H1 (cell line): ENCODE measurements around the gene ERC1. TPM values are rescaled to one million over a fixed set of nuclear protein-coding genes. Genes with fewer than 3 reads are reported as not detected.

Experiments used
- CTCF ChIA-PET: fragments of 300-600 bp; sonication (Branson Sonifier 250); formaldehyde crosslinking; loops from one replicate; lab custom pipeline; 2021; ENCODE audit not compliant: partially characterized antibody; lab: Charles Lee
- POLR2A ChIA-PET: fragments of 300-600 bp; sonication (Branson Sonifier 250); formaldehyde crosslinking; loops from one replicate; lab custom pipeline; 2021; ENCODE audit warnings: inconsistent platforms; ENCODE audit not compliant: partially characterized antibody; lab: Charles Lee
- DNase-seq, 2 experiments: peaks; one replicate each; pipeline versions ENCODE4 v3.0.0 to v3.0.0-alpha.2; 2010 to 2022; ENCODE audit warnings: low spot score in 2 of 2, low read depth in 1 of 2, mixed read lengths in 1 of 2
- FAIRE-seq: peaks from 2 replicates; lab custom pipeline; 2011; peaks lifted over from hg19 to GRCh38; lab: Jason Lieb, UNC
- H2AFZ ChIP-seq: 2 replicates; pipeline ENCODE4 v1.8.1; 2012; ENCODE audit warnings: low read length, inconsistent platforms
- H2AK5ac ChIP-seq: 2 replicates; pipeline ENCODE4 v1.6.1; 2013; ENCODE audit warnings: low read depth, low read length
- H2BK120ac ChIP-seq: replicated peaks from 2 replicates; pipeline ENCODE3; 2013; ENCODE audit warnings: low read depth, low read length, inconsistent platforms
- H2BK12ac ChIP-seq: 2 replicates; pipeline ENCODE4 v1.6.1; 2013; ENCODE audit warnings: low read depth, low read length
- H2BK15ac ChIP-seq: 2 replicates; pipeline ENCODE4 v1.6.1; 2013; ENCODE audit warnings: low read length
- H2BK20ac ChIP-seq: 2 replicates; pipeline ENCODE4 v1.6.1; 2013; ENCODE audit warnings: low read length
- H2BK5ac ChIP-seq: 2 replicates; pipeline ENCODE4 v1.6.1; 2013; ENCODE audit warnings: low read depth, low read length
- H3K14ac ChIP-seq: 2 replicates; pipeline ENCODE4 v1.6.1; 2013; ENCODE audit warnings: inconsistent platforms; ENCODE audit not compliant: insufficient read length
- H3K18ac ChIP-seq: 2 replicates; pipeline ENCODE4 v1.6.1; 2013; ENCODE audit warnings: low read length; ENCODE audit errors: extremely low read depth
- H3K23ac ChIP-seq: 2 replicates; pipeline ENCODE4 v1.6.1; 2013; ENCODE audit warnings: inconsistent platforms; ENCODE audit not compliant: insufficient read length
- H3K23me2 ChIP-seq: 2 replicates; pipeline ENCODE4 v1.6.1; 2013; ENCODE audit warnings: low read depth, low read length
- H3K27ac ChIP-seq: 2 replicates; pipeline ENCODE4 v1.6.1; 2011; ENCODE audit warnings: low read depth, low read length, inconsistent platforms
- H3K27me3 ChIP-seq, 4 experiments: replicated peaks in 1 of 4; 1 replicate in 1 of 4; 2 replicates in 3 of 4; pipeline versions ENCODE4 v1.6.1 to v1.8.1; 2011 to 2013; ENCODE audit warnings: low read length in 3 of 4, mild to moderate bottlenecking in 3 of 4, inconsistent platforms in 2 of 4, mixed read lengths in 2 of 4, moderate library complexity in 1 of 4; ENCODE audit not compliant: control insufficient read depth in 3 of 4, insufficient read depth in 3 of 4; ENCODE audit errors: extremely low read depth in 1 of 4
- H3K36me3 ChIP-seq, 4 experiments: 2 replicates each; pipeline versions ENCODE4 v1.6.1 to v1.8.1; 2011 to 2013; ENCODE audit warnings: mild to moderate bottlenecking in 4 of 4, low read length in 3 of 4, moderate library complexity in 2 of 4, control low read depth in 1 of 4, inconsistent platforms in 1 of 4; ENCODE audit not compliant: insufficient read depth in 4 of 4, control insufficient read depth in 2 of 4
- H3K4ac ChIP-seq: replicated peaks from 2 replicates; pipeline ENCODE3; 2013; ENCODE audit warnings: low read length, low read depth, mixed read lengths, inconsistent platforms; ENCODE audit not compliant: insufficient read length
- H3K4me1 ChIP-seq, 4 experiments: replicated peaks in 1 of 4; 1 replicate in 1 of 4; 2 replicates in 3 of 4; pipeline versions ENCODE4 v1.6.1 to v1.8.1; 2011 to 2013; ENCODE audit warnings: low read length in 3 of 4, inconsistent platforms in 2 of 4, mixed read lengths in 1 of 4; ENCODE audit not compliant: insufficient read depth in 4 of 4, control insufficient read depth in 3 of 4
- H3K4me2 ChIP-seq, 2 experiments: 2 replicates each; pipeline versions ENCODE4 v1.6.1 to v1.8.1; 2011 to 2013; ENCODE audit warnings: low read depth in 2 of 2, low read length in 2 of 2, control low read depth in 1 of 2, inconsistent platforms in 1 of 2, mild to moderate bottlenecking in 1 of 2; ENCODE audit not compliant: insufficient read depth in 1 of 2
- H3K4me3 ChIP-seq, 4 experiments: fragments of 200-600, 300-600 bp in 1 of 4; sonication (generic), shearing (Covaris generic), sonication (Bioruptor Twin) in 1 of 4; 2 replicates each; pipeline versions ENCODE4 v1.5.1 to v1.8.1; 2011 to 2016; ENCODE audit warnings: low read length in 4 of 4, low read depth in 3 of 4, control low read depth in 2 of 4, inconsistent platforms in 2 of 4, mild to moderate bottlenecking in 2 of 4, mixed read lengths in 1 of 4, moderate library complexity in 1 of 4; ENCODE audit not compliant: insufficient read depth in 2 of 4; ENCODE audit errors: extremely low read depth in 1 of 4
- H3K56ac ChIP-seq: replicated peaks from 2 replicates; pipeline ENCODE3; 2013; ENCODE audit warnings: low read depth, mild to moderate bottlenecking, mixed read lengths, low read length, inconsistent platforms; ENCODE audit not compliant: insufficient read length
- H3K79me1 ChIP-seq: 2 replicates; pipeline ENCODE4 v1.6.1; 2013; ENCODE audit warnings: low read depth, low read length, control low read depth
- H3K79me2 ChIP-seq, 2 experiments: 2 replicates each; pipeline versions ENCODE4 v1.6.1 to v1.8.1; 2012 to 2013; ENCODE audit warnings: low read length in 2 of 2, mild to moderate bottlenecking in 2 of 2, inconsistent platforms in 1 of 2; ENCODE audit not compliant: insufficient read depth in 2 of 2, control insufficient read depth in 1 of 2
- H3K9ac ChIP-seq, 4 experiments: replicated peaks in 1 of 4; 1 replicate in 1 of 4; 2 replicates in 3 of 4; pipeline versions ENCODE4 v1.6.1 to v1.8.1; 2011 to 2013; ENCODE audit warnings: low read depth in 3 of 4, low read length in 3 of 4, control low read depth in 2 of 4, mild to moderate bottlenecking in 2 of 4, moderate library complexity in 2 of 4, inconsistent platforms in 1 of 4; ENCODE audit errors: extremely low read depth in 1 of 4
- H3K9me3 ChIP-seq, 2 experiments: 2 replicates each; pipeline versions ENCODE4 v1.6.1 to v1.8.1; 2012 to 2013; ENCODE audit warnings: mild to moderate bottlenecking in 2 of 2, moderate library complexity in 2 of 2, control low read depth in 1 of 2, inconsistent platforms in 1 of 2, low read depth in 1 of 2, low read length in 1 of 2, mixed read lengths in 1 of 2; ENCODE audit not compliant: insufficient read depth in 2 of 2
- H4K20me1 ChIP-seq, 2 experiments: replicated peaks in 1 of 2; 2 replicates each; pipeline versions ENCODE3 to v1.8.1; 2011 to 2013; ENCODE audit warnings: inconsistent platforms in 2 of 2, low read length in 2 of 2, mild to moderate bottlenecking in 1 of 2; ENCODE audit not compliant: insufficient read depth in 2 of 2, control insufficient read depth in 1 of 2
- H4K5ac ChIP-seq: 2 replicates; pipeline ENCODE4 v1.6.1; 2013; ENCODE audit warnings: low read length, low read depth, mixed read lengths, inconsistent platforms; ENCODE audit not compliant: insufficient read length
- H4K8ac ChIP-seq: 2 replicates; pipeline ENCODE4 v1.8.0; 2013; ENCODE audit warnings: mild to moderate bottlenecking, moderate library complexity, low read length, inconsistent platforms; ENCODE audit not compliant: insufficient read depth; ENCODE audit errors: extremely low read depth
- H4K91ac ChIP-seq: replicated peaks from 2 replicates; pipeline ENCODE3; 2013; ENCODE audit warnings: low read length, mixed read lengths, inconsistent platforms; ENCODE audit not compliant: insufficient read length
- CBX5 ChIP-seq: fragments of 300-800, 300-1000 bp; sonication (generic); IDR thresholded peaks from 2 replicates; pipeline ENCODE4 v1.7.1; 2016; ENCODE audit warnings: antibody characterized with exemption, low read length, low read depth
- CEBPB ChIP-seq: IDR thresholded peaks from 2 replicates; pipeline ENCODE4 v1.6.1; 2012; ENCODE audit warnings: low read depth, low read length
- FOSL1 ChIP-seq: IDR thresholded peaks from 2 replicates; pipeline ENCODE4 v1.6.1; 2011; ENCODE audit warnings: mild to moderate bottlenecking, low read depth, low read length, moderate library complexity; ENCODE audit not compliant: insufficient read depth
- GTF2F1 ChIP-seq: IDR thresholded peaks from 2 replicates; pipeline ENCODE4 v1.6.1; 2012; ENCODE audit warnings: low read depth, low read length, improper control_type of control experiment, borderline replicate concordance
- KDM4A ChIP-seq: IDR thresholded peaks from one replicate; pipeline ENCODE4 v1.7.1; 2012; ENCODE audit warnings: low read depth, mild to moderate bottlenecking, moderate library complexity, low read length, inconsistent platforms; ENCODE audit not compliant: severe bottlenecking
- NANOG ChIP-seq: IDR thresholded peaks from 2 replicates; pipeline ENCODE4 v1.6.1; 2011; ENCODE audit warnings: low read length, low read depth, mild to moderate bottlenecking, inconsistent platforms; ENCODE audit not compliant: insufficient read depth, poor library complexity, severe bottlenecking
- NRF1 ChIP-seq: IDR thresholded peaks from 2 replicates; pipeline ENCODE4 v1.6.1; 2011; ENCODE audit warnings: mild to moderate bottlenecking, low read depth, low read length, improper control_type of control experiment
- POLR2AphosphoS5 ChIP-seq: IDR thresholded peaks from 2 replicates; pipeline ENCODE4 v1.6.1; 2011; ENCODE audit warnings: low read depth, low read length
- RXRA ChIP-seq: IDR thresholded peaks from 2 replicates; pipeline ENCODE4 v1.6.1; 2011; ENCODE audit warnings: low read depth, mild to moderate bottlenecking, low read length, moderate library complexity; ENCODE audit not compliant: insufficient read depth
- SIX5 ChIP-seq: IDR thresholded peaks from 2 replicates; pipeline ENCODE4 v1.6.1; 2011; ENCODE audit warnings: mild to moderate bottlenecking, low read depth, low read length
- SRF ChIP-seq: IDR thresholded peaks from 2 replicates; pipeline ENCODE4 v1.6.1; 2011; ENCODE audit warnings: mild to moderate bottlenecking, low read depth, low read length, moderate library complexity
- TAF7 ChIP-seq: optimal IDR thresholded peaks from 2 replicates; pipeline ENCODE3; 2011; ENCODE audit warnings: low read depth, mild to moderate bottlenecking, inconsistent platforms, low read length, moderate library complexity, borderline replicate concordance
- WGBS, 2 experiments: shearing (Covaris generic) in 1 of 2; methylation state at CpG; one replicate each; pipeline versions ENCODE4 v1.1.6 to v1.1.7; 2013 to 2015; ENCODE audit warnings: low lambda C conversion rate in 2 of 2, mixed read lengths in 2 of 2, inconsistent platforms in 1 of 2, low coverage in 1 of 2, missing lambda C conversion rate in 1 of 2; ENCODE audit not compliant: insufficient replicate concordance in 2 of 2, insufficient coverage in 1 of 2, insufficient read length in 1 of 2; ENCODE audit errors: extremely low coverage in 1 of 2, missing lambda C conversion rate in 1 of 2; 5-methylcytosine and 5-hydroxymethylcytosine counted together
- polyA plus RNA-seq, 7 experiments: library from polyadenylated mRNA; depleted of rRNA in 3 of 7; stranded (reverse) in 5 of 7; unstranded in 2 of 7; fragments of >200 nt in 5 of 7; fragments of 200-250 nt in 2 of 7; gene quantifications; 1 replicate in 5 of 7; 2 replicates in 1 of 7; 4 replicates in 1 of 7; pipeline versions ENCODE4 v1.2.1 to v1.2.3, GENCODE V29; 2011 to 2013; ENCODE audit warnings: missing spikeins in 2 of 7, mixed read lengths in 2 of 7
- total RNA-seq: library from RNA; stranded (reverse); fragmentation: NEBNext Ultra II Directional; extraction: Animal tissue kit (Norgen Biotek cat#: 25700); gene quantifications from 2 replicates; pipeline ENCODE4 v1.2.1, GENCODE V29; 2021

ERC1 gene
- total and polyA plus RNA-seq, 2 of the 8 experiments (the other 6 are each of a cell fraction or from before 2014, with no cell fraction given) = 7.8 to 45.7 TPM

- Histone ChIP-seq H4K5ac (no peak overlapping the region), H3K4ac (no peak overlapping the region), H3K23me2 (peaks cover 2% of the 10 kb centered on the region; the same call in 1 of the 2 replicates), H2AK5ac (no peak overlapping the region), H2BK5ac (no peak overlapping the region), H3K9me3 (no peaks in the 10 kb centered on the region), H3K79me2 (no peaks in the 10 kb centered on the region), H3K14ac (no peak overlapping the region), H2BK12ac (no peak overlapping the region), H3K36me3 (no peaks in the 10 kb centered on the region; a peak in 1 of 8 replicates), H2BK20ac (no peak overlapping the region), H3K18ac (no peak overlapping the region), H2BK120ac (no peak overlapping the region), H3K56ac (no peak overlapping the region), H3K27me3 (peaks cover 50 to 72% (median 59%) of the 10 kb centered on the region in 4 experiments), H3K79me1 (no peaks in the 10 kb centered on the region), H2AFZ (no peak overlapping the region), H3K4me2 (no peak overlapping the region), H4K8ac (no peak overlapping the region), H4K20me1 (peaks cover 0 to 9% of the 10 kb centered on the region in 2 experiments), H3K27ac (no peak overlapping the region), H3K23ac (no peak overlapping the region), H4K91ac (no peak overlapping the region), H3K4me1 (peaks cover 0 to 15% (median 12%) of the 10 kb centered on the region in 4 experiments; a peak in 6 of 7 replicates), H3K9ac (no peak overlapping the region), H3K4me3 (no peak overlapping the region), H2BK15ac (0 out of 2 replicates have a peak overlapping the region, but pooled peaks have one; percentile 81)
- CTCF ChIA-PET = interaction anchor here (1.0 to 2.0 kb wide), 4 partner anchors 11 to 55 kb away, joined by 3 to 10 read pairs (median 5); no protein-coding TSS in a partner anchor
- no peak for DNase-seq
- POLR2A ChIA-PET = interaction anchor here (1.2 kb wide), 1 partner anchor 66 kb away, joined by 3 read pairs; no protein-coding TSS in a partner anchor
- FAIRE-seq = no peak
- 67% methylated on average over 4 of the region's 4 CpGs; no CpG with 5 or more reads in 1 of the 2 experiments for WGBS, 2 experiments
- TF ChIP-seq NANOG = no peak
- no peak for TF ChIP-seq RXRA
- TF ChIP-seq FOSL1 = no peak
- no peak for TF ChIP-seq NRF1
- TF ChIP-seq CEBPB = no peak
- no peak for TF ChIP-seq GTF2F1
- TF ChIP-seq KDM4A = no peak
- no peak for TF ChIP-seq POLR2AphosphoS5
- no peak for TF ChIP-seq TAF7
- TF ChIP-seq SRF = no peak
- TF ChIP-seq CBX5 = no peak
- TF ChIP-seq SIX5 = no peak
These were observed 536.8 kb downstream of the ERC1 start for GRCh38 chr12:1527789-1528188.
